Panc1 (cell line): ENCODE measurements around the gene MASP2. TPM values are rescaled to one million over a fixed set of nuclear protein-coding genes. Genes with fewer than 3 reads are reported as not detected.
"Not testable (repeated sequence)": the region's sequence is repeated elsewhere in the genome, so short reads cannot be mapped to it uniquely, and the experiment has no call there.

Experiments used
- ATAC-seq: fragments of 200-7000 bp; cut with Tn5 transposase; 2 replicates; pipeline ENCODE4 v1.9.1; 2020; ENCODE audit warnings: mild to moderate bottlenecking, moderate library complexity
- BruUV-seq: library from RNA; stranded (reverse); fragments of 400-500 nt; replicated peaks from 2 replicates; lab custom pipeline; 2021; lab: Mats Ljungman, UMichigan
- CTCF ChIA-PET: fragments of 300-600 bp; sonication (Branson Sonifier 250); formaldehyde crosslinking; loops from one replicate; lab custom pipeline; 2022; ENCODE audit warnings: antibody characterized with exemption; lab: Charles Lee
- POLR2A ChIA-PET: fragments of 300-600 bp; sonication (Branson Sonifier 250); formaldehyde crosslinking; loops from one replicate; lab custom pipeline; 2022; ENCODE audit warnings: antibody characterized with exemption; lab: Charles Lee
- DNase-seq: peaks from one replicate; pipeline ENCODE4 v3.0.0-alpha.2; 2010; ENCODE audit warnings: low read depth, low spot score
- H3K27ac ChIP-seq: 2 replicates; pipeline ENCODE4 v1.5.1; 2011; ENCODE audit warnings: mild to moderate bottlenecking, low read length, inconsistent platforms
- H3K27me3 ChIP-seq: fragments of 200-500 bp; sonication (Bioruptor generic); 2 replicates; pipeline ENCODE4 v1.6.0; 2014; ENCODE audit warnings: low read length, inconsistent platforms; ENCODE audit not compliant: control insufficient read depth, insufficient read depth
- H3K36me3 ChIP-seq: fragments of 200-500 bp; sonication (Bioruptor generic); 2 replicates; pipeline ENCODE4 v1.5.1; 2014; ENCODE audit warnings: inconsistent platforms, mild to moderate bottlenecking, low read length, moderate library complexity; ENCODE audit not compliant: control insufficient read depth, insufficient read depth
- H3K4me1 ChIP-seq: 2 replicates; pipeline ENCODE4 v1.5.1; 2011; ENCODE audit warnings: inconsistent platforms, mild to moderate bottlenecking, low read length, moderate library complexity; ENCODE audit not compliant: control insufficient read depth, insufficient read depth
- H3K4me3 ChIP-seq, 2 experiments: 2 replicates each; pipeline ENCODE4 v1.5.1; 2011 to 2012; ENCODE audit warnings: low read depth in 2 of 2, low read length in 2 of 2, mild to moderate bottlenecking in 2 of 2, inconsistent platforms in 1 of 2, moderate library complexity in 1 of 2
- H3K9me3 ChIP-seq: fragments of 200-500 bp; sonication (Bioruptor generic); 2 replicates; pipeline ENCODE4 v1.5.1; 2014; ENCODE audit warnings: low read depth, mild to moderate bottlenecking, inconsistent platforms, low read length, moderate library complexity; ENCODE audit not compliant: control insufficient read depth, insufficient read depth
- CTCF ChIP-seq: fragments of 450-650 bp; IDR thresholded peaks from 2 replicates; pipeline ENCODE4 v1.5.1; 2017; ENCODE audit warnings: mild to moderate bottlenecking
- POLR2AphosphoS5 ChIP-seq: IDR thresholded peaks from 2 replicates; pipeline ENCODE4 v1.6.1; 2012; ENCODE audit warnings: mild to moderate bottlenecking, low read depth, low read length, moderate library complexity
- SIN3A ChIP-seq: IDR thresholded peaks from 2 replicates; pipeline ENCODE4 v1.6.1; 2012; ENCODE audit warnings: low read depth, mild to moderate bottlenecking, low read length, moderate library complexity, borderline replicate concordance; ENCODE audit not compliant: insufficient read depth
- TCF7L2 ChIP-seq: IDR thresholded peaks from 2 replicates; pipeline ENCODE4 v1.6.1; 2011; ENCODE audit warnings: mild to moderate bottlenecking, low read depth, low read length, inconsistent platforms
- in situ Hi-C: cut with HindIII; loops from 2 replicates; pipeline ENCODE4 v1.10.0; 2016; ENCODE audit warnings: low sequenced_read_pairs, low pct_unique_long_range_greater_than_20kb
- intact Hi-C: fragments of 100-400 bp; cut with micrococcal nuclease; formaldehyde crosslinking; loops from one replicate; pipeline ENCODE4 v1.10.0; 2022; ENCODE audit not compliant: unreplicated experiment
- total RNA-seq: library from RNA; stranded (reverse); gene quantifications from one replicate; pipeline ENCODE4 v1.2.1, GENCODE V29; 2021; ENCODE audit not compliant: unreplicated experiment
- TF ChIP-seq, protein P1 (sequence below), 2 experiments: IDR thresholded peaks; 2 replicates each; pipeline ENCODE4 v1.6.1; 2011 to 2012; ENCODE audit warnings: low read depth in 2 of 2, control low read depth in 1 of 2, low read length in 1 of 2, mild to moderate bottlenecking in 1 of 2, moderate library complexity in 1 of 2; ENCODE audit not compliant: insufficient read depth in 1 of 2

The MASP2 gene
- total RNA-seq, 1 experiment from 2014 or later, result 0.41 TPM

DNA sequence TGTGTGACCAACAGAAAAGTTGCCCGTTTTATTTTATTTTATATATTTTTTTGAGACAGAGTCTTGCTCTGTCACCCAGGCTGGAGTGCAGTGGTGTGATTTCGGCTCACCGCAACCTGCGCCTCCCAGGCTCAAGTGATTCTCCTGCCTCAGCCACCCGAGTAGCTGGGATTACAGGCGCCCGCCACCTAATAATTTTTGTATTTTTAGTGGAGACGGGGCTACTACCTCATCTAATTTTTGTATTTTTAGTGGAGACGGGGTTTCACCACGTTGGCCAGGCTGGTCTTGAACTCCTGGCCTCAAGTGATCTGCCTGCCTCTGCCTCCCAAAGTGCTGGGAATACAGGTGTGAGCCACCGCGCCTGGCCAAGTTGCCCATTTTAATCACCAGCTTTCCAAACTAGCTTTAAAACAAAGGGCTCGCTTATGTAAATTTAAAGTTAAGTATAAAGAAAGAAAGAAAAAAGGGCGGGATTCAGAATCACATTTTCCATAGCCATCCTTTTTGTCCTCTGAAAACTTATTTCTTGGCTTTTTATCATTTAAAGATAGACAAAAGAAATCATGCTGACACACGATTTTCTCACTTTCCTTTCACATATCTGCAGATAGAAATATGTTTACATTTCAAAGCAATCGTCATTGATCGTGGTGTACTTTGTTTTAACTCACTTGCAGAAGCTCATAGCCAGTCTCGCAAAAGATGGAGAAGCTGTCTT, 9.9 kb downstream of the MASP2 start:
- BruUV-seq, H3K27ac ChIP-seq, H3K36me3 ChIP-seq, H3K9me3 ChIP-seq, H3K4me1 ChIP-seq, H3K27me3 ChIP-seq, DNase-seq, H3K4me3 ChIP-seq, ATAC-seq, in situ Hi-C loops: not testable (repeated sequence)
- ChIA-PET POLR2A (interaction anchor here (0.5 to 0.9 kb wide), 4 partner anchors 15 to 871 kb away, joined by 3 to 6 read pairs (median 4); no protein-coding TSS in a partner anchor), CTCF (interaction anchor here (0.6 to 1.9 kb wide), 13 partner anchors 17 to 1241 kb away, joined by 3 to 15 read pairs (median 4); partner anchors contain the start of genes EXOSC10 and FBXO6)
- intact Hi-C loops, result loop anchor here (10.0 kb wide), 1 partner anchor 608 kb away; no protein-coding TSS in a partner anchor

DNA sequence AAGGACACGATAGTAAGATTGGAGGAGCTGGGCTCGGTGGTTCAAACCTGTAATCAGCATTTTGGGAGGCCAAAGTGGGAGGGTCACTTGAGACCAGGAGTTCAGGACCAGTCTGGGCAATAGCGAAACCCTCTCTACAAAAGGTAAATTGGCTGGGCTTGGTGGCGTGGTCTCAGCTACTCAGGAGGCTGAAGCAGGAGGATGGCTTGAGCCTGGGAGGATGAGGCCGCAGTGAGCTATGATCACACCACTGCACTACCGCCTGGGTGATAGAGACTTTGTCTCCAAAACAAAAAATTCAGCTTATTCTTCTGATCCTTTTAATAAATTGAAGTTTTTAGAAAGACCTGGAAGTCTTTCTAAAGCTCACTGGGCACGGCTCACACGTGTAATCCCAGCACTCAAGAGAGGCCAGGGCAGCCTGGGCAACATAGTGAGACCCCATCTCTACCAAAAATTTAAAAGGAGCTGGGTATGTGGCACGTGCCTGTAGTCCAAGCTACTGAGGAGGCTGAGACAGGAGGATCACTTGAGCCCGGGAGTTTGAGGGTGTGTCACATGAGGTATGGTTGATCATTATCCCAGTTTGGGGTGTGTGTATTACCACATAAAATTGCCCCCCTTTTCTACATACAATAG, 15.3 kb downstream of the MASP2 start:
- H3K27ac ChIP-seq, result no peak overlapping the region
- no peaks in the 10 kb centered on the region for H3K4me1 ChIP-seq
- no peak overlapping the region for H3K4me3 ChIP-seq
- ChIA-PET POLR2A (interaction anchor here (0.6 kb wide), 1 partner anchor 30 kb away, joined by 8 read pairs; no protein-coding TSS in a partner anchor), CTCF (interaction anchor here (0.6 kb wide), 2 partner anchors 30 to 96 kb away, joined by 3 read pairs; no protein-coding TSS in a partner anchor)
- in situ Hi-C loops (no loop called here), intact Hi-C loops (loop anchor here (10.0 kb wide), 1 partner anchor 613 kb away; no protein-coding TSS in a partner anchor)
- BruUV-seq, result no TSS peak
- no peak for DNase-seq
- peak; percentile 42 for ATAC-seq
- H3K36me3 ChIP-seq, result peaks cover 3% of the 10 kb centered on the region
- no peaks in the 10 kb centered on the region for H3K27me3 ChIP-seq
- TF ChIP-seq TCF7L2, result no peak
- TF ChIP-seq, protein P1, sequence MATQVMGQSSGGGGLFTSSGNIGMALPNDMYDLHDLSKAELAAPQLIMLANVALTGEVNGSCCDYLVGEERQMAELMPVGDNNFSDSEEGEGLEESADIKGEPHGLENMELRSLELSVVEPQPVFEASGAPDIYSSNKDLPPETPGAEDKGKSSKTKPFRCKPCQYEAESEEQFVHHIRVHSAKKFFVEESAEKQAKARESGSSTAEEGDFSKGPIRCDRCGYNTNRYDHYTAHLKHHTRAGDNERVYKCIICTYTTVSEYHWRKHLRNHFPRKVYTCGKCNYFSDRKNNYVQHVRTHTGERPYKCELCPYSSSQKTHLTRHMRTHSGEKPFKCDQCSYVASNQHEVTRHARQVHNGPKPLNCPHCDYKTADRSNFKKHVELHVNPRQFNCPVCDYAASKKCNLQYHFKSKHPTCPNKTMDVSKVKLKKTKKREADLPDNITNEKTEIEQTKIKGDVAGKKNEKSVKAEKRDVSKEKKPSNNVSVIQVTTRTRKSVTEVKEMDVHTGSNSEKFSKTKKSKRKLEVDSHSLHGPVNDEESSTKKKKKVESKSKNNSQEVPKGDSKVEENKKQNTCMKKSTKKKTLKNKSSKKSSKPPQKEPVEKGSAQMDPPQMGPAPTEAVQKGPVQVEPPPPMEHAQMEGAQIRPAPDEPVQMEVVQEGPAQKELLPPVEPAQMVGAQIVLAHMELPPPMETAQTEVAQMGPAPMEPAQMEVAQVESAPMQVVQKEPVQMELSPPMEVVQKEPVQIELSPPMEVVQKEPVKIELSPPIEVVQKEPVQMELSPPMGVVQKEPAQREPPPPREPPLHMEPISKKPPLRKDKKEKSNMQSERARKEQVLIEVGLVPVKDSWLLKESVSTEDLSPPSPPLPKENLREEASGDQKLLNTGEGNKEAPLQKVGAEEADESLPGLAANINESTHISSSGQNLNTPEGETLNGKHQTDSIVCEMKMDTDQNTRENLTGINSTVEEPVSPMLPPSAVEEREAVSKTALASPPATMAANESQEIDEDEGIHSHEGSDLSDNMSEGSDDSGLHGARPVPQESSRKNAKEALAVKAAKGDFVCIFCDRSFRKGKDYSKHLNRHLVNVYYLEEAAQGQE (IDR thresholded peaks at IDR 0.05; ENCODE audit: insufficient read depth in 1 of 2, low read depth in 2 of 2, low read length in 1 of 2), result no peak
- no peak for TF ChIP-seq CTCF
- no peak for TF ChIP-seq SIN3A
- TF ChIP-seq POLR2AphosphoS5, result no peak
- no peaks in the 10 kb centered on the region for H3K9me3 ChIP-seq
